GM23248 (cell line): ENCODE measurements around the gene UBE2QL1.

Source experiments
- EZH2 ChIP-seq: fragments of 200-600 bp; sonication (generic); IDR thresholded peaks from 2 replicates; pipeline ENCODE4 v1.6.1; 2018; ENCODE audit warnings: antibody characterized with exemption, mild to moderate bottlenecking; ENCODE audit not compliant: insufficient read depth, poor library complexity, severe bottlenecking
- EZH2phosphoT487 ChIP-seq: fragments of 200-600 bp; sonication (generic); IDR thresholded peaks from 2 replicates; pipeline ENCODE4 v1.6.1; 2018; ENCODE audit warnings: antibody characterized with exemption, moderate library complexity, mild to moderate bottlenecking, low read depth; ENCODE audit not compliant: insufficient read depth

DNA sequence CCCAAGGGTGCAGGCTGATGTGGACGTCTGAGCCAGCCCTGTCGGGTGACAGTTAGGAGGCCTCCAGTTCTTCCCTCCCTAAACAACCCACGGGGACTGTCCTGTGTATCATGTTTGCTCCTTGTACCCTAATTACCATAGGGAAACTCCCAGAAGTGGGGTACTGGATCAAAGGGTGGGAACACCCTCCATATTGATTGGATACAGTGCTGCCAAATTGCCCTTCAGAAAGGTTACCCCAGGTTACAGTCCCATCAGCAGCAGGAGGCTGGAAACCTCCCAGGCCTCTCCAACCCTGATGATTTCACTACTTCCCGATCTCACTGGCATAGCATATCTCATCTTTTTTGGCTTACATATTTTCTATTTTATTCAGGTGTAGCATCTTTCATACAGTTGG is 22.0 kb downstream of the UBE2QL1 start:
- TF ChIP-seq EZH2 (no peak), EZH2phosphoT487 (no peak)
